HUES6 (cell line): ENCODE results near the gene B3GAT3.

ENCODE experiments used
- H3K27ac ChIP-seq: 2 replicates; pipeline ENCODE4 v1.7.0; 2013; ENCODE audit warnings: low read depth, mild to moderate bottlenecking, low read length, inconsistent platforms
- H3K27me3 ChIP-seq: 2 replicates; pipeline ENCODE4 v1.6.1; 2013; ENCODE audit warnings: low read length; ENCODE audit not compliant: control insufficient read depth, insufficient read depth
- H3K36me3 ChIP-seq: 2 replicates; pipeline ENCODE4 v1.6.1; 2013; ENCODE audit warnings: low read length; ENCODE audit not compliant: control insufficient read depth, insufficient read depth
- H3K4me1 ChIP-seq: 2 replicates; pipeline ENCODE4 v1.6.1; 2013; ENCODE audit warnings: low read length; ENCODE audit not compliant: control insufficient read depth, insufficient read depth
- H3K4me3 ChIP-seq: 2 replicates; pipeline ENCODE4 v1.5.1; 2013; ENCODE audit warnings: low read depth, low read length
- H3K9ac ChIP-seq: one replicate; pipeline ENCODE4 v1.6.1; 2013; ENCODE audit warnings: mild to moderate bottlenecking, low read length
- H3K9me3 ChIP-seq: 2 replicates; pipeline ENCODE4 v1.6.1; 2013; ENCODE audit warnings: low read depth, low read length; ENCODE audit not compliant: control insufficient read depth, insufficient read depth

B3GAT3 gene

GRCh38 chr11:62602141-62603071, 19.4 kb downstream of the B3GAT3 start:
- peak overlapping the region; percentile 82 for H3K9ac ChIP-seq
- H3K4me1 ChIP-seq = peaks cover 26% of the 10 kb centered on the region
- H3K4me3 ChIP-seq = peak overlapping the region; percentile 86
- peaks cover 18% of the 10 kb centered on the region for H3K27me3 ChIP-seq
- peaks cover 15% of the 10 kb centered on the region for H3K36me3 ChIP-seq
- no peaks in the 10 kb centered on the region for H3K9me3 ChIP-seq
- peak overlapping the region; percentile 45; the same call in 1 of the 2 replicates for H3K27ac ChIP-seq

GRCh38 chr11:62601372-62602140, 20.2 kb downstream of the B3GAT3 start, which contains the start of gene MTA2:
Gene MTA2, minus strand, starts transcription at chr11:62601865. Its CDS starts 415 bp downstream, at chr11:62601450.
- peak within 1 kb of the TSS; percentile 86 for H3K4me3 ChIP-seq
- H3K9me3 ChIP-seq = no peaks in the 10 kb centered on the region
- H3K9ac ChIP-seq = peak within 1 kb of the TSS; percentile 97
- peak within 1 kb of the TSS; percentile 96 for H3K27ac ChIP-seq
- peaks cover 21% of the 10 kb centered on the region for H3K36me3 ChIP-seq
- H3K27me3 ChIP-seq = peaks cover 18% of the 10 kb centered on the region
- H3K4me1 ChIP-seq = peaks cover 23% of the 10 kb centered on the region

GRCh38 chr11:62601122-62601371, 20.7 kb downstream of the B3GAT3 start:
- H3K9ac ChIP-seq = peak overlapping the region; percentile 97
- peak overlapping the region; percentile 96 for H3K27ac ChIP-seq
- H3K4me3 ChIP-seq = peak overlapping the region; percentile 86
- peaks cover 18% of the 10 kb centered on the region for H3K27me3 ChIP-seq
- H3K36me3 ChIP-seq = peaks cover 26% of the 10 kb centered on the region
- peaks cover 23% of the 10 kb centered on the region for H3K4me1 ChIP-seq
- H3K9me3 ChIP-seq = no peaks in the 10 kb centered on the region

- H3K36me3 ChIP-seq = peaks cover 31% of the 10 kb centered on the region
- H3K27ac ChIP-seq = peak overlapping the region; percentile 96; the same call in 1 of the 2 replicates
- H3K9me3 ChIP-seq = no peaks in the 10 kb centered on the region
- peak overlapping the region; percentile 97 for H3K9ac ChIP-seq
- peaks cover 18% of the 10 kb centered on the region for H3K27me3 ChIP-seq
- peaks cover 23% of the 10 kb centered on the region for H3K4me1 ChIP-seq
- H3K4me3 ChIP-seq = peak overlapping the region; percentile 86
These were observed 21.2 kb downstream of the B3GAT3 start for GRCh38 chr11:62600367-62601121.

- peak overlapping the region; percentile 97 for H3K9ac ChIP-seq
These were observed 21.9 kb downstream of the B3GAT3 start for GRCh38 chr11:62599901-62600300.

GRCh38 chr11:62599069-62599696, 22.6 kb downstream of the B3GAT3 start:
- peaks cover 44% of the 10 kb centered on the region for H3K36me3 ChIP-seq
- peaks cover 18% of the 10 kb centered on the region for H3K4me1 ChIP-seq
- peak overlapping the region; percentile 13 for H3K4me3 ChIP-seq
- H3K27me3 ChIP-seq = peaks cover 18% of the 10 kb centered on the region
- no peak overlapping the region for H3K27ac ChIP-seq
- H3K9me3 ChIP-seq = no peaks in the 10 kb centered on the region
- H3K9ac ChIP-seq = no peak overlapping the region

More at GRCh38 chr11:62599901-62600300, 21.9 kb downstream of the B3GAT3 start:
- Histone ChIP-seq H3K27ac (no peak overlapping the region), H3K27me3 (peaks cover 18% of the 10 kb centered on the region), H3K4me3 (peak overlapping the region; percentile 86), H3K4me1 (peaks cover 20% of the 10 kb centered on the region), H3K36me3 (peaks cover 38% of the 10 kb centered on the region), H3K9me3 (no peaks in the 10 kb centered on the region)

- peaks cover 54% of the 10 kb centered on the region for H3K36me3 ChIP-seq
- no peak overlapping the region for H3K27ac ChIP-seq
- no peak overlapping the region for H3K4me3 ChIP-seq
- no peaks in the 10 kb centered on the region for H3K27me3 ChIP-seq
- peaks cover 16% of the 10 kb centered on the region for H3K4me1 ChIP-seq
- no peaks in the 10 kb centered on the region for H3K9me3 ChIP-seq
- H3K9ac ChIP-seq = no peak overlapping the region
These were observed 26.7 kb downstream of the B3GAT3 start for GRCh38 chr11:62595124-62595523.

GRCh38 chr11:62593434-62594044, 28.2 kb downstream of the B3GAT3 start:
- Histone ChIP-seq H3K27ac (no peak overlapping the region), H3K27me3 (no peaks in the 10 kb centered on the region), H3K4me3 (no peak overlapping the region), H3K4me1 (peaks cover 7% of the 10 kb centered on the region), H3K9me3 (no peaks in the 10 kb centered on the region), H3K9ac (no peak overlapping the region), H3K36me3 (peaks cover 54% of the 10 kb centered on the region)

GRCh38 chr11:62592989-62593421, 28.8 kb downstream of the B3GAT3 start:
- Histone ChIP-seq H3K9me3 (no peaks in the 10 kb centered on the region), H3K36me3 (peaks cover 53% of the 10 kb centered on the region), H3K4me3 (no peak overlapping the region), H3K9ac (no peak overlapping the region), H3K27ac (no peak overlapping the region), H3K4me1 (peaks cover 7% of the 10 kb centered on the region), H3K27me3 (no peaks in the 10 kb centered on the region)
